Hematopoietic multipotent progenitor cell treated with erythropoietin and hydrocortisone succinate and interleukin-3 and kit ligand, for 15 days (in vitro differentiated cells): ENCODE results near the gene TEDC2.
"Not testable (repeated sequence)": the region's sequence is repeated elsewhere in the genome, so short reads cannot be mapped to it uniquely, and the experiment has no call there.

Experiments used
- DNase-seq: peaks from one replicate; pipeline ENCODE4 v3.0.0-alpha.2; 2015; ENCODE audit warnings: low spot score

The TEDC2 gene

GRCh38 chr16:2476345-2476720 is 16.4 kb downstream of the TEDC2 start:
- DNase-seq, result no peak

- no peak for DNase-seq
Measured at GRCh38 chr16:2476741-2477140, 16.8 kb downstream of the TEDC2 start.

- no peak for DNase-seq
Measured at GRCh38 chr16:2477327-2477726, 17.4 kb downstream of the TEDC2 start.

- peak; percentile 74 for DNase-seq
Measured at GRCh38 chr16:2478279-2478678, 18.4 kb downstream of the TEDC2 start.

GRCh38 chr16:2479996-2480395 is 20.1 kb downstream of the TEDC2 start:
- not testable (repeated sequence) for DNase-seq

GRCh38 chr16:2480948-2481347 is 21.0 kb downstream of the TEDC2 start:
- DNase-seq, result no peak

GRCh38 chr16:2481676-2482075 is 21.8 kb downstream of the TEDC2 start:
- DNase-seq, result no peak

GRCh38 chr16:2482249-2482648 is 22.3 kb downstream of the TEDC2 start:
- DNase-seq, result peak; percentile 38

- no peak for DNase-seq
Measured at GRCh38 chr16:2482708-2483534, 23.0 kb downstream of the TEDC2 start.

- DNase-seq, result no peak
Measured at GRCh38 chr16:2483939-2484897, 24.3 kb downstream of the TEDC2 start.

- no peak for DNase-seq
Measured at GRCh38 chr16:2484898-2485508, 25.1 kb downstream of the TEDC2 start.

GRCh38 chr16:2485811-2486507 is 26.1 kb downstream of the TEDC2 start:
- DNase-seq, result no peak

- DNase-seq, result peak; percentile 84
Measured at GRCh38 chr16:2486645-2487516, 27.0 kb downstream of the TEDC2 start.

- no peak for DNase-seq
Measured at GRCh38 chr16:2487517-2487842, 27.6 kb downstream of the TEDC2 start.

GRCh38 chr16:2487903-2488531 is 28.1 kb downstream of the TEDC2 start:
- no peak for DNase-seq

- DNase-seq, result no peak
Measured at GRCh38 chr16:2489581-2489980, 29.7 kb downstream of the TEDC2 start.

GRCh38 chr16:2490190-2491105 is 30.5 kb downstream of the TEDC2 start:
- no peak for DNase-seq

GRCh38 chr16:2492292-2492691 is 32.4 kb downstream of the TEDC2 start:
- no peak for DNase-seq

- no peak for DNase-seq
Measured at GRCh38 chr16:2493605-2494004, 33.7 kb downstream of the TEDC2 start.
